SK-N-SH treated with all-trans-retinoic acid at 6 μM for 48 hours (cell line): ENCODE data around the gene COG6.

ENCODE experiments used
- ATAC-seq: fragments of 200-7000 bp; cut with Tn5 transposase; 3 replicates; pipeline ENCODE4 v1.9.1; 2020; ENCODE audit warnings: mild to moderate bottlenecking, moderate library complexity
- ARNTL ChIP-seq: fragments of 450-650 bp; formaldehyde crosslinking; IDR thresholded peaks from 2 replicates; pipeline ENCODE4 v1.5.0; 2020; ENCODE audit warnings: low read depth, mild to moderate bottlenecking, moderate library complexity, borderline replicate concordance
- BACH2 ChIP-seq: fragments of 250-450 bp; sonication (Bioruptor Pico); IDR thresholded peaks from 2 replicates; pipeline ENCODE4 v1.9.0; 2021; ENCODE audit warnings: mild to moderate bottlenecking, borderline replicate concordance
- CSDC2 ChIP-seq: fragments of 250-450 bp; sonication (Bioruptor Pico); IDR thresholded peaks from 2 replicates; pipeline ENCODE4 v1.5.0; 2020; ENCODE audit warnings: mild to moderate bottlenecking, moderate library complexity
- CSRNP3 ChIP-seq: fragments of 250-450 bp; sonication (Bioruptor Pico); IDR thresholded peaks from 2 replicates; pipeline ENCODE4 v1.5.1; 2021; ENCODE audit warnings: mild to moderate bottlenecking, moderate library complexity
- GLIS3 ChIP-seq: fragments of 250-450 bp; sonication (Bioruptor Pico); IDR thresholded peaks from 2 replicates; pipeline ENCODE4 v1.5.0; 2020; ENCODE audit warnings: mild to moderate bottlenecking, moderate library complexity
- ISL1 ChIP-seq: fragments of 250-450 bp; sonication (Bioruptor Pico); IDR thresholded peaks from 2 replicates; pipeline ENCODE4 v2.1.2; 2022; ENCODE audit warnings: mild to moderate bottlenecking, moderate library complexity
- OSR1 ChIP-seq: fragments of 250-450 bp; sonication (Bioruptor Pico); IDR thresholded peaks from 2 replicates; pipeline ENCODE4 v1.8.0; 2022; ENCODE audit warnings: moderate library complexity, mild to moderate bottlenecking, inconsistent platforms
- PPARA ChIP-seq: fragments of 250-450 bp; sonication (Bioruptor Pico); IDR thresholded peaks from 2 replicates; pipeline ENCODE4 v1.5.0; 2020; ENCODE audit warnings: mild to moderate bottlenecking, borderline replicate concordance
- RARB ChIP-seq: fragments of 250-450 bp; sonication (Bioruptor Pico); IDR thresholded peaks from 2 replicates; pipeline ENCODE4 v1.8.0; 2021; ENCODE audit warnings: mild to moderate bottlenecking, moderate library complexity
- SNAI2 ChIP-seq: fragments of 250-450 bp; sonication (Bioruptor Pico); IDR thresholded peaks from 2 replicates; pipeline ENCODE4 v1.5.0; 2020; ENCODE audit warnings: mild to moderate bottlenecking, moderate library complexity
- TCF4 ChIP-seq: fragments of 250-450 bp; sonication (Bioruptor Pico); IDR thresholded peaks from 2 replicates; pipeline ENCODE4 v1.8.0; 2021; ENCODE audit warnings: mild to moderate bottlenecking, moderate library complexity, borderline replicate concordance
- TOX ChIP-seq: fragments of 250-450 bp; sonication (Bioruptor Pico); IDR thresholded peaks from 2 replicates; pipeline ENCODE4 v1.8.0; 2021; ENCODE audit warnings: mild to moderate bottlenecking, moderate library complexity, borderline replicate concordance
- TSHZ2 ChIP-seq: fragments of 250-450 bp; sonication (Bioruptor Pico); IDR thresholded peaks from 2 replicates; pipeline ENCODE4 v1.5.0; 2020; ENCODE audit warnings: mild to moderate bottlenecking, moderate library complexity
- ZFP3 ChIP-seq: fragments of 250-450 bp; sonication (Bioruptor Pico); IDR thresholded peaks from 2 replicates; pipeline ENCODE4 v1.5.0; 2020; ENCODE audit warnings: mild to moderate bottlenecking, moderate library complexity
- ZFP30 ChIP-seq: fragments of 450-650 bp; formaldehyde crosslinking; IDR thresholded peaks from 2 replicates; pipeline ENCODE4 v1.5.0; 2022; ENCODE audit warnings: mild to moderate bottlenecking, moderate library complexity
- ZNF565 ChIP-seq: fragments of 450-650 bp; formaldehyde crosslinking; conservative IDR thresholded peaks from 2 replicates; pipeline ENCODE4 v1.5.0; 2020; ENCODE audit warnings: low read depth, mild to moderate bottlenecking, moderate library complexity

COG6 gene

DNA sequence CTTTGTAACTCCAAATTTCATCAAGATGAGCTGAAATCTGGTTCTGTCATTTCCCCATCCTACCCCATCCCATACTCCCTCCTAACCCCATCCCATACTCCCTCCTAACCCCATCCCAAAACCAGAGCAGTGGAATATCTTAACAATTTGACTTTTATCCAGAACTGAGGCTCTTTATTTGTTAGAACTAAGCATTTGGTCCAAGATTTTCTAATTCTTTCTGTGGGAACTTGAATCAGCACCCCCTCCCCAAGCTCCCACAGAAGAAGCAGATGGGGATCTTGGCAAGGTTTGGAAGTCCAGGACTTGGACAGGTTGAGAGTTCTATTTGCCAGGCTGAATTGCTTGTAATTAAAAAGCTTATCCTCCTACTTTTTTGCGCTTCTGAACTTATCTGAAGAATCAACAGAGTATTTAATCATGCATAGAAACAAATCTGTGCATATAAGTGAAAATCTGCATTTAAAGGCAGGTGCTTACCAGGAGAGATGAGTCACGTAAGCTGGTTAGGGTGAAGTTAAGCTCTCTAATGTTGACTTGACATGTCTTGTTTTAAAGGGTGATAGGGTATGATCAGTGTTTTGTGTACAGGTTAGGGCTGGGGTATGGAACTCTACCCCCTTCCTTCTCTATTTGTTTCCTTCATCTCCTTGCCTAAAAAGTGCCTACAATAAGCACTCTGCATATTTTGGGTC is 111.1 kb downstream of the COG6 start (continued):
- TF ChIP-seq CSRNP3 (CRISPR knock-in tag) (no peak), TCF4 (CRISPR knock-in tag) (no peak), ZFP30 (CRISPR knock-in tag) (no peak), PPARA (CRISPR knock-in tag) (no peak)

- no peak for ATAC-seq
- TF ChIP-seq TOX (CRISPR knock-in tag) = no peak
- no peak for TF ChIP-seq CSDC2 (CRISPR knock-in tag)
- no peak for TF ChIP-seq ZFP3 (CRISPR knock-in tag)
- TF ChIP-seq BACH2 (CRISPR knock-in tag) = no peak
- TF ChIP-seq CSRNP3 (CRISPR knock-in tag) = no peak
- no peak for TF ChIP-seq PPARA (CRISPR knock-in tag)
These were observed 112.5 kb downstream of the COG6 start for GRCh38 chr13:39767791-39768517.

GRCh38 chr13:39768962-39769361 is 113.5 kb downstream of the COG6 start:
- no peak; the same call in 2 of the 3 replicates for ATAC-seq
- no peak for TF ChIP-seq CSDC2 (CRISPR knock-in tag)
- TF ChIP-seq OSR1 (CRISPR knock-in tag) = no peak
- no peak for TF ChIP-seq PPARA (CRISPR knock-in tag)
- no peak for TF ChIP-seq RARB

GRCh38 chr13:39770221-39771090 is 115.0 kb downstream of the COG6 start:
- TF ChIP-seq ZNF565 (CRISPR knock-in tag) = no peak
- no peak for TF ChIP-seq CSRNP3 (CRISPR knock-in tag)
- TF ChIP-seq SNAI2 (CRISPR knock-in tag) = no peak
- TF ChIP-seq GLIS3 (CRISPR knock-in tag) = no peak
- TF ChIP-seq ISL1 (CRISPR knock-in tag) = no peak
- no peak for TF ChIP-seq PPARA (CRISPR knock-in tag)
- no peak for TF ChIP-seq ARNTL
- no peak for TF ChIP-seq ZFP3 (CRISPR knock-in tag)
- no peak for TF ChIP-seq TCF4 (CRISPR knock-in tag)
- no peak for TF ChIP-seq ZFP30 (CRISPR knock-in tag)
- no peak for TF ChIP-seq CSDC2 (CRISPR knock-in tag)
- no peak for TF ChIP-seq TSHZ2 (CRISPR knock-in tag)
- TF ChIP-seq RARB = no peak
- TF ChIP-seq, all 23 proteins: peak for 0
- ATAC-seq = no peak
